Measurements from ENCODE around the gene VAT1.
"Not testable (repeated sequence)": the region's sequence is repeated elsewhere in the genome, so short reads cannot be mapped to it uniquely, and the experiment has no call there.

DNA sequence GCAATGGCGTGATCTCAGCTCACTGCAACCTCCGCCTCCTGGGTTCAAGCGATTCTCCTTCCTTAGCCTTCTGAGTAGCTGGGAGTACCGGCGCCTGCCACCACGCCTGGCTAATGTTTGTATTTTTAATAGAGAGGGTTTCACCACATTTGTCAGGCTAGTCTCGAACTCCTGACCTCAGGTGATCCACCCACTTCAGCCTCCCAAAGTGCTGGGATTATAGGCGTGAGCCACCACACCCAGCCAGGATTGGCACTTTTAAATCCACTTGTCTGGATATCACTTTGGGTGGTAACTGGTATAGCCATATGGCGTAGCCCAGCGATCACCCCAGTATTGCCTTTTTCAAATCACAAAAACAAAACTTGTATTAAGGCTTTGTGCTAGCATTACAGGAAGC, 28.3 kb downstream of the VAT1 start:
- TF ChIP-seq EZH2phosphoT487 (IDR thresholded peaks at IDR 0.05; ENCODE audit: insufficient read depth, low read depth); EZH2 (IDR thresholded peaks at IDR 0.05; ENCODE audit: insufficient read depth, poor library complexity, severe bottlenecking): not testable (repeated sequence)
